IMR-90 (cell line): ENCODE data around the gene SEMA6A.

Source experiments
- CEBPB ChIP-seq: IDR thresholded peaks from 2 replicates; pipeline ENCODE4 v1.6.1; 2012; ENCODE audit warnings: low read depth, low read length, improper control_type of control experiment
- MAZ ChIP-seq: IDR thresholded peaks from 2 replicates; pipeline ENCODE4 v1.6.1; 2012; ENCODE audit warnings: low read depth, mild to moderate bottlenecking, low read length, improper control_type of control experiment, moderate library complexity, borderline replicate concordance
- NFE2L2 ChIP-seq: fragments of 150-350 bp; IDR thresholded peaks from 2 replicates; pipeline ENCODE4 v1.6.1; 2016; ENCODE audit warnings: low read depth, mild to moderate bottlenecking, low read length
- POLR2A ChIP-seq: IDR thresholded peaks from 2 replicates; pipeline ENCODE4 v1.6.1; 2012; ENCODE audit warnings: mild to moderate bottlenecking, low read depth, low read length
- RAD21 ChIP-seq: IDR thresholded peaks from 2 replicates; pipeline ENCODE4 v1.6.1; 2012; ENCODE audit warnings: low read length, improper control_type of control experiment
- RCOR1 ChIP-seq: IDR thresholded peaks from 2 replicates; pipeline ENCODE4 v1.6.1; 2012; ENCODE audit warnings: mild to moderate bottlenecking, low read length, improper control_type of control experiment; ENCODE audit not compliant: insufficient replicate concordance
- RFX5 ChIP-seq: IDR thresholded peaks from 2 replicates; pipeline ENCODE4 v1.8.0; 2012; ENCODE audit warnings: low read depth, mild to moderate bottlenecking, low read length, moderate library complexity
- SMC3 ChIP-seq: fragments of 150-350 bp; IDR thresholded peaks from 2 replicates; pipeline ENCODE4 v1.6.1; 2016; ENCODE audit warnings: low read depth, mild to moderate bottlenecking, antibody characterized with exemption, low read length, moderate library complexity
- USF2 ChIP-seq: fragments of 150-350 bp; IDR thresholded peaks from 2 replicates; pipeline ENCODE4 v1.6.1; 2017; ENCODE audit warnings: mild to moderate bottlenecking, antibody characterized with exemption, low read length, low read depth
- TF ChIP-seq, protein P1 (sequence below): conservative IDR thresholded peaks from 2 replicates; pipeline ENCODE4 v1.5.1; 2012; ENCODE audit warnings: mild to moderate bottlenecking, low read depth, low read length, improper control_type of control experiment

DNA sequence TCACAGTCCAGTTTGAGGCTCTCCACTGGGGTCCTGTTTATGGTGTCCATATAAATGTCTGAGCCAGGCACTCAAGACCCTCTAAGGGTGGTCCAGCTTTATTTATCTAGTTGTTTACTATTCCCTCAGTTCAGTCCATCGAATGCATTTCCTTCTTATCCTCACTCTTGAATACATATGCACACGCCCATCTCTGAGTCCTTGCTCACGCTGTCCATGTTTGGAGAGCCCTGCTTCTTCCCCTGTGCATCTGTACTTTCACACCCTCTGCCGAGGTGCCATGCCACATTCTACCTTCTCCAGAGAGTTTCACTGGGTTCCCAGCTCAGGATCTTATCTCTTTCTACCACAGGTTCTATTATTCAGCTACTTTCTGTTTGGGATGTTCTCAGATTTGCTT lies 30.2 kb upstream of the SEMA6A start:
- no peak for TF ChIP-seq RAD21
- TF ChIP-seq, protein P1, sequence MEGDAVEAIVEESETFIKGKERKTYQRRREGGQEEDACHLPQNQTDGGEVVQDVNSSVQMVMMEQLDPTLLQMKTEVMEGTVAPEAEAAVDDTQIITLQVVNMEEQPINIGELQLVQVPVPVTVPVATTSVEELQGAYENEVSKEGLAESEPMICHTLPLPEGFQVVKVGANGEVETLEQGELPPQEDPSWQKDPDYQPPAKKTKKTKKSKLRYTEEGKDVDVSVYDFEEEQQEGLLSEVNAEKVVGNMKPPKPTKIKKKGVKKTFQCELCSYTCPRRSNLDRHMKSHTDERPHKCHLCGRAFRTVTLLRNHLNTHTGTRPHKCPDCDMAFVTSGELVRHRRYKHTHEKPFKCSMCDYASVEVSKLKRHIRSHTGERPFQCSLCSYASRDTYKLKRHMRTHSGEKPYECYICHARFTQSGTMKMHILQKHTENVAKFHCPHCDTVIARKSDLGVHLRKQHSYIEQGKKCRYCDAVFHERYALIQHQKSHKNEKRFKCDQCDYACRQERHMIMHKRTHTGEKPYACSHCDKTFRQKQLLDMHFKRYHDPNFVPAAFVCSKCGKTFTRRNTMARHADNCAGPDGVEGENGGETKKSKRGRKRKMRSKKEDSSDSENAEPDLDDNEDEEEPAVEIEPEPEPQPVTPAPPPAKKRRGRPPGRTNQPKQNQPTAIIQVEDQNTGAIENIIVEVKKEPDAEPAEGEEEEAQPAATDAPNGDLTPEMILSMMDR: no peak
- no peak for TF ChIP-seq SMC3
- TF ChIP-seq MAZ: no peak
- no peak for TF ChIP-seq POLR2A
- no peak for TF ChIP-seq RFX5
- TF ChIP-seq CEBPB: no peak
- TF ChIP-seq RCOR1: no peak
- TF ChIP-seq USF2: no peak
- TF ChIP-seq NFE2L2: no peak
